Fibroblast of lung (primary cell): ENCODE results near the gene MYH15. TPM values are rescaled to one million over a fixed set of nuclear protein-coding genes. Genes with fewer than 3 reads are reported as not detected.

Source experiments
- DNase-seq, 2 donors: peaks; one replicate each; pipeline versions ENCODE4 v3.0.0 to v3.0.0-alpha.2; 2010; ENCODE audit warnings: low read depth in 2 of 2
- H2AFZ ChIP-seq: 2 replicates; pipeline ENCODE4 v1.5.1; 2012; ENCODE audit warnings: low read length, control low read depth, inconsistent platforms
- H3K27ac ChIP-seq: 2 replicates; pipeline ENCODE4 v1.5.1; 2011; ENCODE audit warnings: low read length, control low read depth; ENCODE audit not compliant: insufficient read depth
- H3K27me3 ChIP-seq: 2 replicates; pipeline ENCODE4 v1.5.1; 2011; ENCODE audit warnings: mild to moderate bottlenecking, low read length; ENCODE audit not compliant: control insufficient read depth, insufficient read depth
- H3K36me3 ChIP-seq: 2 replicates; pipeline ENCODE4 v1.5.1; 2011; ENCODE audit warnings: low read length; ENCODE audit not compliant: control insufficient read depth, insufficient read depth
- H3K4me1 ChIP-seq: 2 replicates; pipeline ENCODE4 v1.5.1; 2011; ENCODE audit warnings: low read length; ENCODE audit not compliant: control insufficient read depth, insufficient read depth; ENCODE audit errors: extremely low read depth
- H3K4me2 ChIP-seq: 2 replicates; pipeline ENCODE4 v1.5.1; 2011; ENCODE audit warnings: low read length, control low read depth; ENCODE audit not compliant: insufficient read depth; ENCODE audit errors: extremely low read depth
- H3K4me3 ChIP-seq, 4 experiments: fragments of 200-600 bp in 1 of 4; sonication (generic) in 1 of 4; replicated peaks in 1 of 4; 2 replicates each; pipeline ENCODE4 v1.5.1; 2011 to 2016; ENCODE audit warnings: low read length in 4 of 4, low read depth in 3 of 4, mild to moderate bottlenecking in 3 of 4, control low read depth in 2 of 4, inconsistent platforms in 1 of 4, mixed read lengths in 1 of 4; ENCODE audit not compliant: insufficient read depth in 1 of 4; ENCODE audit errors: control extremely low read depth in 1 of 4
- H3K79me2 ChIP-seq: 2 replicates; pipeline ENCODE4 v1.5.1; 2012; ENCODE audit warnings: mild to moderate bottlenecking, low read length, inconsistent platforms; ENCODE audit not compliant: control insufficient read depth, insufficient read depth
- H3K9ac ChIP-seq: 2 replicates; pipeline ENCODE4 v1.5.1; 2011; ENCODE audit warnings: mild to moderate bottlenecking, low read length, control low read depth; ENCODE audit not compliant: insufficient read depth
- H3K9me3 ChIP-seq: 2 replicates; pipeline ENCODE4 v1.5.1; 2012; ENCODE audit warnings: low read depth, low read length; ENCODE audit not compliant: control insufficient read depth, insufficient read depth
- H4K20me1 ChIP-seq: 2 replicates; pipeline ENCODE4 v1.5.1; 2011; ENCODE audit warnings: low read length; ENCODE audit not compliant: control insufficient read depth, insufficient read depth; ENCODE audit errors: extremely low read depth
- CTCF ChIP-seq, 2 donors: IDR thresholded peaks in 1 of 2; conservative IDR thresholded peaks in 1 of 2; 1 replicate in 1 of 2; 2 replicates in 1 of 2; pipeline ENCODE4 v1.5.1; 2011 to 2012; ENCODE audit warnings: low read length in 2 of 2, control low read depth in 1 of 2, inconsistent platforms in 1 of 2, low read depth in 1 of 2, mild to moderate bottlenecking in 1 of 2
- EZH2 ChIP-seq: IDR thresholded peaks from 2 replicates; pipeline ENCODE4 v1.5.1; 2012; ENCODE audit warnings: low read length, control low read depth, mild to moderate bottlenecking; ENCODE audit errors: missing control alignments
- polyA plus RNA-seq, 2 donors: library from polyadenylated mRNA; depleted of rRNA in 1 of 2; stranded (reverse) in 1 of 2; unstranded in 1 of 2; fragments of >200 nt; gene quantifications; 2 replicates each; pipeline ENCODE4 v1.2.1, GENCODE V29; 2011 to 2012; ENCODE audit warnings: missing spikeins in 1 of 2
- total RNA-seq: library from RNA; depleted of rRNA; stranded (reverse); fragments of >200 nt; gene quantifications from 2 replicates; pipeline ENCODE4 v1.2.1, GENCODE V29; 2014

Gene MYH15
- total and polyA plus RNA-seq, 2 donors (not counting 1 experiment from before 2014, with no cell fraction given), result 0.05 to 0.17 TPM

GRCh38 chr3:108507902-108508301 lies 2.5 kb downstream of the MYH15 start:
- Histone ChIP-seq H4K20me1 (no peaks in the 10 kb centered on the region), H3K4me2 (no peak overlapping the region), H3K79me2 (no peaks in the 10 kb centered on the region), H3K36me3 (no peaks in the 10 kb centered on the region), H3K27me3 (no peaks in the 10 kb centered on the region), H3K4me3 (no peak overlapping the region), H3K4me1 (no peaks in the 10 kb centered on the region), H3K27ac (no peak overlapping the region), H3K9ac (no peak overlapping the region), H2AFZ (no peak overlapping the region), H3K9me3 (no peaks in the 10 kb centered on the region)
- TF ChIP-seq EZH2 (no peak), CTCF (conservative IDR thresholded peaks at IDR 0.05 in 1 of 2, IDR thresholded peaks at IDR 0.05 in 1 of 2; ENCODE audit: low read depth in 1 of 2, low read length in 2 of 2) (no peak)
- DNase-seq, result no peak

- Histone ChIP-seq H3K4me3 (no peak overlapping the region), H3K79me2 (no peaks in the 10 kb centered on the region), H3K4me1 (no peaks in the 10 kb centered on the region), H4K20me1 (no peaks in the 10 kb centered on the region), H3K36me3 (no peaks in the 10 kb centered on the region), H3K27ac (no peak overlapping the region), H3K9ac (no peak overlapping the region), H3K4me2 (no peak overlapping the region), H2AFZ (no peak overlapping the region), H3K27me3 (no peaks in the 10 kb centered on the region), H3K9me3 (no peaks in the 10 kb centered on the region)
- TF ChIP-seq EZH2, result no peak
- no peak for DNase-seq
Measured at GRCh38 chr3:108505811-108506210, 4.6 kb downstream of the MYH15 start.

- Histone ChIP-seq H3K4me2 (no peak overlapping the region), H3K27ac (no peak overlapping the region), H3K36me3 (no peaks in the 10 kb centered on the region), H3K4me3 (no peak overlapping the region), H2AFZ (no peak overlapping the region), H3K9me3 (no peaks in the 10 kb centered on the region), H3K9ac (no peak overlapping the region), H4K20me1 (no peaks in the 10 kb centered on the region), H3K27me3 (no peaks in the 10 kb centered on the region), H3K79me2 (no peaks in the 10 kb centered on the region), H3K4me1 (no peaks in the 10 kb centered on the region)
- no peak for TF ChIP-seq EZH2
- TF ChIP-seq CTCF (conservative IDR thresholded peaks at IDR 0.05 in 1 of 2, IDR thresholded peaks at IDR 0.05 in 1 of 2; ENCODE audit: low read depth in 1 of 2, low read length in 2 of 2), result no peak
- no peak for DNase-seq
Measured at GRCh38 chr3:108503722-108504121, 6.7 kb downstream of the MYH15 start.
